ENCODE results near the gene TSC22D4.
"Not testable (repeated sequence)": the region's sequence is repeated elsewhere in the genome, so short reads cannot be mapped to it uniquely, and the experiment has no call there.

TSC22D4 gene

GRCh38 chr7:100472121-100472851 lies 6.7 kb downstream of the TSC22D4 start:
- DNase-seq: no peak

- no peak for DNase-seq
These were observed 8.0 kb downstream of the TSC22D4 start for GRCh38 chr7:100471021-100471420.

- DNase-seq: peak; percentile 88
These were observed 9.6 kb downstream of the TSC22D4 start for GRCh38 chr7:100469227-100470044.

GRCh38 chr7:100467638-100468373 lies 11.2 kb downstream of the TSC22D4 start:
- no peak for DNase-seq

GRCh38 chr7:100466653-100467605 lies 12.1 kb downstream of the TSC22D4 start:
- no peak for DNase-seq

- peak; percentile 89 for DNase-seq
These were observed 13.2 kb downstream of the TSC22D4 start for GRCh38 chr7:100465702-100466311.

GRCh38 chr7:100465299-100465698 lies 13.7 kb downstream of the TSC22D4 start:
- DNase-seq: no peak

GRCh38 chr7:100464791-100465190 lies 14.2 kb downstream of the TSC22D4 start:
- no peak for DNase-seq

GRCh38 chr7:100464210-100464660 lies 14.8 kb downstream of the TSC22D4 start, which contains the start of gene SPACDR:
Gene SPACDR (minus strand): TSS chr7:100464260. CDS start chr7:100464025, 235 bp downstream.
- no peak for DNase-seq

GRCh38 chr7:100457033-100457432 lies 22.0 kb downstream of the TSC22D4 start:
- DNase-seq: no peak

- DNase-seq: no peak
These were observed 22.5 kb downstream of the TSC22D4 start for GRCh38 chr7:100456562-100456961.

- no peak for DNase-seq
These were observed 23.8 kb downstream of the TSC22D4 start for GRCh38 chr7:100455206-100455605.

GRCh38 chr7:100453854-100454253 lies 25.2 kb downstream of the TSC22D4 start:
- not testable (repeated sequence) for DNase-seq

GRCh38 chr7:100452513-100452912 lies 26.5 kb downstream of the TSC22D4 start:
- no peak for DNase-seq

GRCh38 chr7:100449190-100449795 lies 29.7 kb downstream of the TSC22D4 start:
- no peak for DNase-seq

- DNase-seq: peak; percentile 5
These were observed 31.7 kb downstream of the TSC22D4 start for GRCh38 chr7:100447363-100447762.

- no peak for DNase-seq
These were observed 33.0 kb downstream of the TSC22D4 start for GRCh38 chr7:100446040-100446439.

GRCh38 chr7:100444311-100445278 lies 34.4 kb downstream of the TSC22D4 start:
- peak; percentile 43 for DNase-seq

- peak; percentile 16 for DNase-seq
These were observed 35.7 kb downstream of the TSC22D4 start for GRCh38 chr7:100443096-100443840.

Data from left hindlimb (tissue), 1 donor.